HG03060 (cell line): Measurements from ENCODE around the gene DMC1.

Source experiments
- ATAC-seq: cut with Tn5 transposase; IDR thresholded peaks from one replicate; pipeline ENCODE4 v1.9.1; 2021; ENCODE audit warnings: low read depth, moderate number of reproducible peaks; ENCODE audit not compliant: unreplicated experiment

DMC1 gene

GRCh38 chr22:38567531-38568285 lies 2.3 kb downstream of the DMC1 start:
- no peak for ATAC-seq

- ATAC-seq: no peak
Observed at GRCh38 chr22:38566726-38567504, 3.1 kb downstream of the DMC1 start.

GRCh38 chr22:38565441-38565840 lies 4.5 kb downstream of the DMC1 start:
- ATAC-seq: no peak

- ATAC-seq: no peak
Observed at GRCh38 chr22:38564669-38565068, 5.3 kb downstream of the DMC1 start.

- no peak for ATAC-seq
Observed at GRCh38 chr22:38554281-38554680, 15.7 kb downstream of the DMC1 start.

- ATAC-seq: no peak
Observed at GRCh38 chr22:38549101-38549894, 20.7 kb downstream of the DMC1 start.

- no peak for ATAC-seq
Observed at GRCh38 chr22:38540701-38541100, 29.3 kb downstream of the DMC1 start.

GRCh38 chr22:38531251-38531938 lies 38.6 kb downstream of the DMC1 start:
- no peak for ATAC-seq

- ATAC-seq: no peak
Observed at GRCh38 chr22:38524429-38524828, 45.6 kb downstream of the DMC1 start.

GRCh38 chr22:38523479-38523878 lies 46.5 kb downstream of the DMC1 start:
- no peak for ATAC-seq

- ATAC-seq: no peak
Observed at GRCh38 chr22:38523029-38523428, 47.0 kb downstream of the DMC1 start.

- no peak for ATAC-seq
Observed at GRCh38 chr22:38519453-38520250, 50.3 kb downstream of the DMC1 start.

GRCh38 chr22:38518620-38519019 lies 51.4 kb downstream of the DMC1 start:
- no peak for ATAC-seq

GRCh38 chr22:38513063-38513462 lies 56.9 kb downstream of the DMC1 start:
- no peak for ATAC-seq

GRCh38 chr22:38510416-38510970 lies 59.5 kb downstream of the DMC1 start:
- ATAC-seq: no peak

- ATAC-seq: peak; percentile 87
Observed at GRCh38 chr22:38506118-38506962, 63.6 kb downstream of the DMC1 start, which contains the start of gene DDX17. DDX17 (minus strand) TSS chr22:38506311.

GRCh38 chr22:38505541-38506117 lies 64.4 kb downstream of the DMC1 start:
- no peak for ATAC-seq
